OCI-LY1 (cell line): ENCODE measurements around the gene GNAO1.

Source experiments
- H2AFZ ChIP-seq: fragments of 200-600 bp; sonication (generic), shearing (Covaris generic); 2 replicates; pipeline ENCODE4 v1.6.0; 2014; ENCODE audit warnings: antibody characterized with exemption, mild to moderate bottlenecking, low read length
- H3F3A ChIP-seq: fragments of 200-600 bp; sonication (generic), shearing (Covaris generic); 2 replicates; pipeline ENCODE4 v1.6.0; 2014; ENCODE audit warnings: mild to moderate bottlenecking, antibody characterized with exemption, low read length, moderate library complexity; ENCODE audit not compliant: insufficient read depth
- H3K27ac ChIP-seq: fragments of 200-600 bp; sonication (generic); 2 replicates; pipeline ENCODE4 v1.5.1; 2014; ENCODE audit warnings: low read length, mixed run types, mild to moderate bottlenecking, low read depth; ENCODE audit not compliant: poor library complexity, severe bottlenecking
- H3K27me3 ChIP-seq: fragments of 200-600 bp; sonication (generic); 2 replicates; pipeline ENCODE4 v1.6.0; 2014; ENCODE audit warnings: antibody characterized with exemption, mild to moderate bottlenecking, low read length, moderate library complexity; ENCODE audit not compliant: insufficient read depth
- H3K36me3 ChIP-seq: fragments of 200-600 bp; sonication (generic); 2 replicates; pipeline ENCODE4 v1.6.1; 2014; ENCODE audit warnings: mild to moderate bottlenecking, antibody characterized with exemption, low read length, moderate library complexity, mixed read lengths; ENCODE audit not compliant: insufficient read depth
- H3K4me1 ChIP-seq: fragments of 200-600 bp; sonication (generic); 2 replicates; pipeline ENCODE4 v1.5.1; 2014; ENCODE audit warnings: mild to moderate bottlenecking, low read length, moderate library complexity; ENCODE audit not compliant: insufficient read depth, severe bottlenecking
- H3K4me2 ChIP-seq: fragments of 200-600 bp; sonication (generic), shearing (Covaris generic); 2 replicates; pipeline ENCODE4 v1.6.1; 2014; ENCODE audit warnings: low read length
- H3K4me3 ChIP-seq: fragments of 200-600 bp; sonication (generic); 2 replicates; pipeline ENCODE4 v1.5.1; 2014; ENCODE audit warnings: low read length, low read depth, mild to moderate bottlenecking, mixed read lengths; ENCODE audit not compliant: poor library complexity, severe bottlenecking
- H3K79me2 ChIP-seq: fragments of 200-600 bp; shearing (Covaris generic); 2 replicates; pipeline ENCODE4 v1.6.1; 2016; ENCODE audit warnings: mixed run types, low read length, mixed read lengths; ENCODE audit not compliant: insufficient read depth
- H3K9ac ChIP-seq: fragments of 200-600 bp; sonication (generic), shearing (Covaris generic); 2 replicates; pipeline ENCODE4 v1.6.1; 2014; ENCODE audit warnings: mild to moderate bottlenecking, low read length, mixed read lengths
- H3K9me2 ChIP-seq: fragments of 200-600 bp; sonication (generic), shearing (Covaris generic); 2 replicates; pipeline ENCODE4 v1.6.1; 2014; ENCODE audit warnings: low read depth, mild to moderate bottlenecking, low read length, mixed read lengths
- H3K9me3 ChIP-seq: fragments of 200-600 bp; shearing (Covaris generic); 2 replicates; pipeline ENCODE4 v1.6.1; 2014; ENCODE audit warnings: low read length, mixed read lengths
- H4K20me1 ChIP-seq: fragments of 200-600 bp; sonication (generic), shearing (Covaris generic); 2 replicates; pipeline ENCODE4 v1.6.0; 2016; ENCODE audit warnings: mild to moderate bottlenecking, low read length; ENCODE audit not compliant: insufficient read depth
- CTCF ChIP-seq: fragments of 200-600 bp; sonication (generic), shearing (Covaris generic); IDR thresholded peaks from 2 replicates; pipeline ENCODE4 v1.5.1; 2017; ENCODE audit warnings: mild to moderate bottlenecking, antibody characterized with exemption, low read length, moderate library complexity, mixed read lengths
- EZH2 ChIP-seq: fragments of 200-600 bp; sonication (generic), shearing (Covaris generic); IDR thresholded peaks from 2 replicates; pipeline ENCODE4 v1.8.0; 2017; ENCODE audit warnings: borderline replicate concordance, mixed run types, mild to moderate bottlenecking, antibody characterized with exemption, low read length, moderate library complexity, mixed read lengths

GNAO1 gene

DNA sequence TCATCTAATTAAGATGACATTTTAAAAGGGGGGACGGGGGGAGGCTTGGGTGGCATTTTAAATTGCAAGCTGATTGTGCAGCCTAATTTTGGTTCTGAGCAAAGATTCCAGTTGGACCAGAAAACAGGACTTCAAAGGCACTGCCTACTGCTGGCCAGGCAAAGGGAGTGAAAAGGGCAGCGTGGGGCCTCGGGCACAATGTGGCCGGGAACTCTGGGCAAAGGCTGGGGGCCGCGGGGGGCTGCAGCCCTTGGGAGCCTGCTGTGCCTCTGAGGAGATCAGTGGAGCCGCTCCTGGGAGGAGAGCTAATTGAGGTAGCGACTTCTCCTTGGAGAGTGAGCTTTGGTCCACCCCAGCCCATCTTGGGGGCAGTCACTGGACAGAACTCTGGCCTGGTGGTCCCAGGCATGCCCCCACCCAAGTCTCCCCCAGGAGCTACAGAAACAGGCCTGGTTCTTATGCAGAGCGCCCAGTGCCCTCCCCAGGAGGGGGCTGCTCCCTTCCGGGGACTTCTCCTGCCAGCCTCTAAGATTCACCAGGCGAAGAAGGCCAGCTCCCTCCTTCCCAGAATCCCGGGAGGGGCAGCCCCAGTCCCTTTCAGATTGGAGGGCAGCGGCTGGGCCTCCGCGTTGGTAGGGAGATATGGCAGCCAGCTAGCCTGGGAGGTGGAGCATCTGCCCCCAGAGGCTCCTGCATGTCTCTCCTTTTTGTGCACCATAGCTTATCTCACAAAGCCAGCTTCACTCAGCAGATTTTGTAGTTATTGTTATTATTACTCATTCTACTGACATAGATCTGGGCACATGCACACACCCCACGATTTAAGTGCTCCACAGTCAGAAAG lies 115.6 kb downstream of the GNAO1 start:
- TF ChIP-seq CTCF (no peak), EZH2 (no peak)
- H3K4me1 ChIP-seq, result no peaks in the 10 kb centered on the region
- no peak overlapping the region for H3K27ac ChIP-seq
- no peaks in the 10 kb centered on the region for H3K27me3 ChIP-seq
- H3K9ac ChIP-seq, result no peak overlapping the region
- H3K79me2 ChIP-seq, result no peaks in the 10 kb centered on the region
- no peaks in the 10 kb centered on the region for H3K9me2 ChIP-seq
- no peak overlapping the region for H2AFZ ChIP-seq
- no peaks in the 10 kb centered on the region for H3F3A ChIP-seq
- no peaks in the 10 kb centered on the region for H4K20me1 ChIP-seq
- H3K4me3 ChIP-seq, result no peak overlapping the region
- no peaks in the 10 kb centered on the region for H3K9me3 ChIP-seq
- H3K36me3 ChIP-seq, result no peaks in the 10 kb centered on the region
- H3K4me2 ChIP-seq, result no peak overlapping the region

DNA sequence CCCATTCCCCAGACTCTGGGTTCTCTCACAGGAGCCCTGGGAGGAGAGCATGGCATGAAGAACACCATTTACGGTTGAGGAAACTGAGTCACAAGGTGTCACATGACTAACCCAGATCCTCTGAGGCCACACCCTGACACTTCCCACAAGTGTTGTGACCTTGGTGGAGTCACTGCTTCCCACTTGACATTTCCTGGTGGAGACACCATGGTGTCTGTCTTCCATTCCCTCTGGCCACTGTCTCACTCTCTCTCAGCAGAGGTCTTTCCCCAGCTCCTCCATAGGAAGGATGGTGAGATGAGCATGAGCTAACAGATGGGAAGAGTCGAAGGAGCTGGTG lies 116.2 kb downstream of the GNAO1 start:
- Histone ChIP-seq H4K20me1 (no peaks in the 10 kb centered on the region), H3K79me2 (no peaks in the 10 kb centered on the region), H3K36me3 (no peaks in the 10 kb centered on the region), H3K9me3 (no peaks in the 10 kb centered on the region), H2AFZ (no peak overlapping the region), H3K9ac (no peak overlapping the region), H3K27me3 (no peaks in the 10 kb centered on the region), H3F3A (no peaks in the 10 kb centered on the region), H3K27ac (no peak overlapping the region), H3K4me2 (no peak overlapping the region), H3K4me3 (no peak overlapping the region), H3K9me2 (no peaks in the 10 kb centered on the region), H3K4me1 (no peaks in the 10 kb centered on the region)
- TF ChIP-seq EZH2 (no peak), CTCF (no peak)

- H3K79me2 ChIP-seq, result no peaks in the 10 kb centered on the region
- H3K9ac ChIP-seq, result no peak overlapping the region
- no peak for TF ChIP-seq EZH2
- no peak for TF ChIP-seq CTCF
- no peak overlapping the region for H3K4me3 ChIP-seq
- no peaks in the 10 kb centered on the region for H3K27me3 ChIP-seq
- H3K36me3 ChIP-seq, result no peaks in the 10 kb centered on the region
- H3K4me2 ChIP-seq, result no peak overlapping the region
- H3K27ac ChIP-seq, result no peak overlapping the region
- no peaks in the 10 kb centered on the region for H3F3A ChIP-seq
- no peaks in the 10 kb centered on the region for H3K4me1 ChIP-seq
- H4K20me1 ChIP-seq, result no peaks in the 10 kb centered on the region
- no peaks in the 10 kb centered on the region for H3K9me2 ChIP-seq
- no peaks in the 10 kb centered on the region for H3K9me3 ChIP-seq
- no peak overlapping the region for H2AFZ ChIP-seq
Observed at GRCh38 chr16:56309008-56309407, 117.7 kb downstream of the GNAO1 start.
